Activated CD8-positive, alpha-beta memory T cell treated with anti-CD3 and anti-CD28 coated beads, Interleukin-2, amount 50 U/mL, for 4 hours (primary cell): ENCODE measurements around the gene RBPJL.
A peak's percentile ranks its signal among the peaks of the same experiment; 100 is the strongest.

Experiments used
- DNase-seq: peaks from one replicate; pipeline ENCODE4 v3.0.0-alpha.2; 2020

Gene RBPJL

DNA sequence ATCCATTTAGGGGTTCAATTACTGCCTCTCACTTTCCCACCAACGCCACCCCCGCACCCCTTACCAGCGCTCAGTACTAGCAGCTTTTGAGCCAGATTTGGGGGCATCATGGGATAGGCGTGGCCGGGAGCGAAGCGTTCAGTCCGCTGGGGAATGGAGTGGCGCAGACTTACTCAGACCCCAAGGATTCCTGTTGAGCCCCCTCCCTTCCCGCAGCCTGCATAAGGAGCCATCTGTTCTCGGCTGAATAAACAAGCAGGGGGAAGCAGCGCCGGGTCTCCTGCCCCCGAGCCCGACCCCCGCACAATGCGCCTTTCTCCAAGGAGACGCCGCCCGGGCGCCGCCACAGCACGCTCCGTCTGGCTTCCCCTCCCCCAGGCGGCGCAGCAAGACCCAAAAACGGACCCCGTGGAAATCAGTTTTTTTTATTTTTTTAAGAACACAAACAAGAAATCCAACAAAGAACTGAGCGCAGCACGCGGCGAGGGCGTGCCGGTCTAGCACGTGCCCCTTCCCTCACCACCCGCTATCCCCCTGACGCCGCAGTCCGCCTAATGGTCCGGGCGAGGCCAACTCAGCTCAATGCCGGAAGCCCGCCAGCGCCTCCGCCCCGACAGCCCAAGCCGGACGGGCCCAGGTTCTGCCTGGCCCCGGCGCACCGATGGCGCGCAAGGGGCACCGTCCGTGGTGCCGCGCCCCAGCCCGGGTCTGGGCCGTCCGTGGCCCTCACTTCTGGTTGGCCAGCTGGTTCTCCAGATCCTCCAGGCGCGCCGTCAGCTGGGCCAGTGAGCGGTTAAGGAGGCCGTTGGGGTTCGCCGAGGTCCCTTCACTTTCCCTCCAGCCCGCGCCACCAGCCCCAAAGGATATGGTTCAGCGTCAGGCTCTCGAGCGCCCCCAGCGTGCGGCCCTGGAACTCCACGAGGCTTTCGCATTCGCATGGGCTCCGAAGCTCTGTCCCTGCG lies 13.3 kb upstream of the RBPJL start:
- DNase-seq = peak; percentile 84

DNA sequence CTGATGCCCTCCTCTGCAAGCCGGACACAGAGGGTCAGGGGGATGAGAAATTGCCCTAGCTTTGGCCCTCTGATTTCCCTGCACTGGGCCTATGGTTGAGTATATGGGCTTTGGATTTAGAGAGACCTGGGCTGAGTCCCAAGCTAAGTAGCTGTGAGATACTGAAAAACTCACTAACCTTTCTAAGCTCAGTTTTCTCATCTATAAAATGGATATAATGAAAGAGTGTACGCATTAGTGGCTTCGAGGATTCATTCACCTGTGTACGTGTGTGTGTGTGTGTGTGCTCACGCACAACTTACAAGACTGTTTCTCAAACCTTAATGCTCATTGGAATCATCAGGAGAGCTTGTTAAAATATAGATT lies 12.7 kb upstream of the RBPJL start:
- DNase-seq = no peak

DNA sequence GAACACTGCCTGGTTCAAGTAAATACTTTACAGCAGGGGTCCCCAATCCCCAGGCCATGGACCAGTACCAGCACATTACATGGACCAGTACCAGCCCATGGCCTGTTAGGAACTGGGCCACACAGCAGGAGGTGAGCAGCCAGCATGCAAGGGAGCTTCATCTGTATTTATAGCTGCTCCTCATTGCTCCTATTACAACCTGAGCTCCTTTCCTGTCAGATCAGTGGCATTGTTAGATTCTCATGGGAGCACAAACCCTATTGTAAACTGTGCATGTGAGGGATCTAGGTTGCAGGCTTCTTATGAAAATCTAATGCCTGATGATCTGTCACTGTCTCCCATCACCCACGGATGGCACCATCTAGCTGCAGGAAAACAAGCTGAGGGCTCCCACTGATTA lies 12.0 kb upstream of the RBPJL start:
- DNase-seq = no peak

DNA sequence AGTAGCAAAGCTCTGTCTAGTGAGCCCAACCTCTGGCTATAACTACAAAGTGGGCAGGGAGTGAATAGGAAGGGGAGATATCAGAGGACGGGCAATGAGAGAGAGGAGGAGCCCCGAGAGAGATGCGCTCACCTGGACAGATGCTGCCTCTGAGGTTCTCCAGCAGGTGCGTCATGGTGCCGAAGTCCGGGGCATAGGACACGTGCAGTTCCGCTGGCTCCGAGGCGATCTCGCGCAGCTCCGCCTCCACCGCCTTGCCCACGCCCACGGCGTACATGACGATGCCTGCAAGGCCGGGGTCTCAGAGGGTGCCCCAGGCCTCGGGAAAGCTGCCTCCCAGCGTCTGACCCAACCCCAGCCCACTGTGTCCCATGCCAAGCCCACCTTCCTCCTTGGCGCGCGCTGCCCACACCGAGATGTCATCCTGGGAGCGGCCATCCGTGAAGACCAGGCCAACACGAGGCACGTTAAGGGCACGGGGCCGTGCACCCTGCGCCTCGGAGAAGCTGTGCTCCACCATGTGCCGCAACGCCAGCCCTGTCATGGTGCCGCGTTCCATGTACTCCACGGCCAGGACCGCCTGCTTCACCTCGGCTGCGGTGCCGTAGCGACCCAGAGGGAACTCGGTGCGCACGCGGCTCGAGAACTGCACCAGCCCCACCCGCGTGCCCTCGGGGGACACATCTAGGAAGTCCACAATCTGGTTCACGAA lies 8.7 kb upstream of the RBPJL start:
- DNase-seq = no peak

DNA sequence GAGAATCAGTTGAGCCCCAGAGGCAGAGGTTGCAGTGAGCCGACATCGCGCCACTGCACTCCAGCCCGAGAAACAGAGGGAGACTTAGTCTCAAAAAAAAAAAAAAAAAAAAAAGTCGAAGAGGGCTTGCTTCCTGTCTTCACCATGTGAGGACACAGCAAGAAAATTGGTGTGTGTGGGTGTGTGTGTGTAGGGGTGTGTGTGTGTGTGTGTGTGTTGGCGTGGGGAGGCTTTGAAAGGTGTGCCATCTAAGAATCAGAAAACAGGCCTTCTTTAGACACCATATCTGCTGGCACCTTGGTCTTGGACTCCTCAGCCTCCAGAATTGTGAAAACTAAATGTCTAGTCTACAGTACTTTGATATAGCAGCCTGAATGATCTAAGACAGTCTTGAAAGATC lies 6.9 kb upstream of the RBPJL start:
- DNase-seq = no peak

DNA sequence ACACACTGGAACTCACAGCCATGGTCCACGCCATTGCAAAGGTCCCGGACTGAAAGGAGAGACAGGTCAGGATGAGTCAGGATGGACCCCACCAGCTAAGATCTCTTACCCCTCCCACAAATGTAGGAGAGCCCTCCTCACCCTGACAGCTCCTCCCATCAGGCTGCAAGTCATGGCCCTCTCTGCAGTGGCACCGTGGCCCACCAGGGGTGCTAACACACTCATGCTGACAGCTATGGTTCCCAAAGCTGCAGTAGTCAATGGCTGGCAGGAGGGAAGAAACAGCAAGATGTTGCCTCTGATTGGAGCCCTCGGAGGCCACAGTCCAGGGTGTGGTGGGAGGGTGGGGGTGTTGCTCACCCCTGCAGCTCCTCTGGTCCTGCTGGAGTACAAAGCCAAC lies 5.7 kb upstream of the RBPJL start:
- no peak for DNase-seq

DNA sequence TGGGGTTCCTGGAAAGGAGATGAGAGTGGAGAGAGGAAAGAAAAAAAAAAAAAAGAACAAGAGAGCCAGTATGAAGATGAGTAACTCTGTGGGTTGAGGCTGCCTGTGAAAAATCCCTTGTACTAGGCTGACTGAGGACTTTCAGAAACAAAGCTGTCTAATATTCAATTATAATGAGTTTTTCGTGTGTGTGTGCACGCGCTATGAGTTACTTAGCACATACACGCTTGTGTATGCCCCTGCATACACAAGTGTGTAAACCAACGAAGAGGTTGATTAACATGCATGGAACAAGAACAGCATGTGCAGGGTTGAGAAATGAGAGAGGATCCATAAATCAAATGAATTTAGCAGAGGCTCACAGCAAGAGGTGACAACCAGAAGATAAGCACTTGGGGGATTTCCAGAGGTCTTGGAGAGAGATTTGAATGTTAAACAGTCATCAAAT lies 4.8 kb upstream of the RBPJL start:
- no peak for DNase-seq

DNA sequence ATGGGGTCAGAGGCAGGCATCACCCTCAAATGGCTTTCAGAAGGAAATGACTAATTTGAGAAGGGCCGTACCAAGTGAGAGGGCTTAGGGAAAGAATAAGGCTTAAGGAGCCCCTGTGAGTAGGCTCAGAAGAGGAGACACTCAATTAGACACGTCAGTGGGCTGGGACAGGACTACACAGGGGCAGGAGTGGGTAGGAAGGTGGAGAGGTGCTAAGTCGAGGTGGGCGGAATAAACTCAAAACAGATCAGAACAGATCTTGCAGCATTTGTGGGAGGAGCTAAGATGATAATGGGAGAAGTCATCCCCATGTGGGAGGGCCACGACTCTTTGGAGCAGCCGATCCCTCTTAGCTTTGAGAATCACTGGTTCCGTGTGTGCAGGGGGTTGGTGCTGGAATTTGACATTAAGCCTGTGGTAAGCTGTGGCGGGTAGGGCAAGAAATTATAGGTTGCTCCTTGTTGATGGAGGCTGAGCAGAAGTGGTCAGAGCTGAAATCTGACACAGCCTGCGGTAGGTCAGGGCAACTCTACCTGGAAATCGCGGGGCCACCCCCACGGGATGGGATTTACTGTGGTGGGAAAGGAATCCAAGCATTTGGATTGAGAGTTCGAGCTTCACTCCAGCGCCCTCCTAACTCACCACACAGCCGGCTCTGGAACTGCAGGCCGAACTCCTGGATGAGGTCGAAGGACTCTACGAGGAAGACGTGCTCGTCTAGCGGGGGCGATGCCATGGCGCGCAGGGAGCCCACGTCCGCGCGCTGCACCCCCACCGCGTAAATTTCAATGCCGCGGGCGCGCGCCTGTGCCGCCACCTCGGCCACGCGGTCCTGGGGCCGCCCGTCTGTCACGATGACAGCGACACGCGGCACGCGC lies 2.8 kb upstream of the RBPJL start:
- no peak for DNase-seq

DNA sequence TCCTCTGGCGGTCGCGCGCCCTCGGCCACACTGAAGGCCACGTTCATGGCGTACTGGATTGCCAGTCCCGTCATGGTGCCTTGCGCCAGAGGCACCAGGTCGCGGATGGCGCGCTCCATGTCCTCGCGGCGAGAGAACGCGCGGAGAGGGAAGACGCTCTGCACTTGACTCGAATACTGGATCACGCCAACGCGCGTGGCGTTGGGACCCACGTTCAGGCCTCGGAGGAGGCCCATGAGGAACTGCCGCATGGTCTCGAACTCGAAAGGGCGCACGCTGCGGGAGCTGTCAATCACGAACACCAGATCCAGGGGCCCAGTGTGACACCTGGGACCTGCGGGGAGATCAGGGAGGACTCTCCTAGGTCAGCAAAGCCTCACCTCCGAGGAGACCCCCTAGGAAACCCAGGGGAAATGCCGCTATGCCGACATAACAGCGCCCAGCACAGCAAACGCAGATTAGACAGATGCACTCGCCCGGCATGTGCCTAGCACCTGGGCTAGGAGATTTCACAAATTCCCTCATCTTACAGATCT lies 2.1 kb upstream of the RBPJL start:
- no peak for DNase-seq

DNA sequence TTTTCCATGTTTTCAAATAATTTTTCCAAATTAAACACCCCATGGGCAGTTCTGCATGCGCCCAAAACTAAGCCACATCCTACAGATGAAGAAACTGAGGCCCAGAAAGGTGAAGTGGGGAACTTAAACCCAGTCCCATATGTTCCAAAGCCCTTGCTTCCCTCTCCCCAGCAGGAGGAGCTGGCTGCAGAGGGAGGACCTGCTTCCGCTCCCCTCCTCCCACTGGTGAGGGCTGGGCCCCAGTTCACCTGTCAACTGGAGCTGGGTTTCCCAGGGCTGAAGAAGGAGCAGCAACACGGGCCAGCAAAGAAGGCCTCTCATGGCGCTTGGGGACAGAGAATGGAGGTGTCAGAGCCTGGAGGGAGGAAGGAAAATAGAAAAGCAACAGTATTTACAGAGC lies 1.4 kb upstream of the RBPJL start:
- no peak for DNase-seq

DNA sequence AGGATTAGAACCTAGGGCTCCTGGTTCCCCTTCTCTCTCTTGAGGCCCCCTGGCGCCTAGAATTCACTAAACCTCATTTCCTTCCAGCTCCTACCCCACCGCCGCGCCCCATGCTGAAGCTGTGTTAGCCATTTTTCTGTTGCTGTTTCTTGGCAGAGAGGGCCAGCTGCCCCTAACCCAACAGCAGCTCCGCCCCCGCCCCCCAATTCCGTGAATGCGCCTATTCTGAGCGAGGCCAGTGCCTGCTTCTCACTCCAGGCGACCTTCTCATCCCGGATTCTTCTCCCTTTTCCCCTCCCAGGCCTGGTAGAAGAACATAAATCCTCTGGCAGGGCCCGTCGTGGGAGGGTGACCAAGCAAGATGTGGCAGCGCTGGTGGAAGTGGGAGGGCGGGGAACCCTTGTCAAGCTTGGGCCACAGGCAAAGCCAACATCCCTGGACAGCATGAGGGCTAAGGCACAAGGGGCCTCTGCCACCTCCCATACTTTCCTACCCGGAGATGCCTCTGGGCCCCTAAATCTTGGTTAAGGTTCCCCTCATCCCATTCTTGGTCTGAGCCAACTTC lies 518 bp downstream of the RBPJL start:
- DNase-seq = no peak

DNA sequence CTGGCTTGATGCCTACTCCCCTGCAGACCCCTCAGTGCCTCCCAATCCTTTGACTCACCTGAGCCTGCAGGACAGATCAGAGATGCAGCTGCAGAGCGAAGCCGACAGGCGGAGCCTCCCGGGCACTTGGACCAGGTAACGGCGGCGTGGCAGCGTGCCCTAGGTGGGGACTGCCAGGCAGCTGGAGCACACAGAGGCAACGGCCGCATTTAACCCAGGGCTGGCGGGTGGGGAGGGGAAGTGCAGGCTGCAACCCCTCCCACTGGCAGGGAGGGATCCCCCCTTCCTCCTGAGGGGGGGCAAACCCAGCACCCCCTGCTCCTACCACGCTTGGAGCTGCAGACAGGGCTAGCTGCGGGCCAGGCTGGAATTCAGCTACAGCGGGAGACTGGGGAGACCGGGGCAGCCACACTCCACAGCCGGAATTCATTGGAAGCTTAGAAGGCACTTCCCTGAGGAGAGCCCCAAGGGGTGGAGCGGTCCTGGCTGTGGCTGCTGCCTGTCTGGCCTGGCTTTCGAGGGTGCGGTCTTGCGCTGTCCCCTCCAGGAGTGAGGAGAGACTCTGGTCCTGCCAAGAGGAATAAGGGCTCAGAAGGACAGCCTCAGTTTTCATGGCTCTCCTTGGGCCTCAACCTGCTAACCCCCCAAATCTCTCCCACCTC lies 1.6 kb downstream of the RBPJL start, which contains the start of gene MATN4:
MATN4 (minus strand) TSS at position 183 of the 662 bp plus-strand sequence. CDS start 2,717 bp downstream, outside the sequence.
- DNase-seq = no peak

DNA sequence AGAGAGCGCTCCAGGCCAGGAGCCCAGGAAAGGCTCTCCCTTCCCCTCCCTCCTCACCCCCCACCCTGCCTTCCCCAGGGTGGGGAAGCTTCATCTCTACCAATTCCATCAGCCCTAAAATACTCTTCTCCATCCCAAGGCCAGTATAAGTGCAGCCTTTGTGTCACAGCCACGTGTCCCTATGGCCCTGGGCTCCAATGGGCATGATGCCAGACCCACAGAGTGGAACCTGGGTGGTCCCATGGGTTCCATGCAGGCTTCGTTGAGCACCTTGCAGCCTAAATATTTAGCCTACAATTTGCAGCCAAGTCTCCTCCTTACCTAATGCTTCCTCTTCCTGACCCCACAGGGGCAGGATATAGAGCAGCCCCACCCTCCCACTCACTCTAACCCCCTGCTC lies 2.4 kb downstream of the RBPJL start:
- DNase-seq = no peak

DNA sequence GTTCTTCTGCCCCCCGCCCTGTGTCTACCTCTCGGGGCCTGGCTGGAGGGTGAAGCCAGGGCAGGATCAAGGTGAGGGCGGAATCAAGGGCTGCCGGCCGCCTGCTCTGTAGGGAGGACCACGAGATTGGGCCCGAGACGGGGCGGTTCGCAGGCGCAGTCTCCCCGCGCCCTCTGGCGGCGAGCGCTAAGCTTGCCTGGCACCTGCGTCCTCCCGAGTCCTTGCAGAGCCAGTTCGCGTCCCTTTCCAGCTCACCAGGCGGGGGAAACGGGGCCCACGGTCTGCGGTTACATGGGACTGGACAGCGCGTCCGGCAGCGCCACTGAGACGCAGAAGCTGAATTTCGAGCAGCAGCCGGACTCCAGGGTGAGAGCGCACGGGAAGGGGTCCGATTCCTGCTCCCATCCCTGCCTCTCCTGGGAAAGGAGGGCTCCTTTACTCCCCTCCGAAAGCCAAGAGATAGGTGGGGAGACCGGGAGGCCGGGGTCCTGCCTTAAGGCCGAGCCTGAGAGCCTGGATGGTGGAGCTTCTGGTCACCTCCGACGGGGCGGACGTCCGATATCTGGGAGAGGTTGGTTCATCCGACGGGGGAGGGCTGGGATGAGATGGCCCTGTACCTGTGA lies 5.1 kb downstream of the RBPJL start:
- peak; percentile 62 for DNase-seq

DNA sequence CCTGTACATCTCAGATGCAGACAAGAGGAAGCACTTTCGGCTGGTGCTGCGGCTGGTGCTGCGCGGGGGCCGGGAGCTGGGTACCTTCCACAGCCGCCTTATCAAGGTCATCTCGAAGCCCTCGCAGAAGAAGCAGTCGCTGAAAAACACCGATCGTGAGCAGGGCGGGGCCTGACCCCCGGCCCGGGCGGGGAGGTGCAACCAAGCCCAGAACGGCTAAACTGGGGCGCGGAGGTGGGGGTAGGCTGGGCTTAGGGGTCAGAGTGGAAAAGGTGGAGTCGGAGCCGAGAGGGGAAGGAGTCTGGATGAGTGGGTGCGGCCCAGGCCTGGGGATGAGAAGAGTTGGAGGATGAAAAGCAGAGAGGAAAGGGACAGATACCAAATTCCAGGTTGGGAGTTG lies 5.6 kb downstream of the RBPJL start:
- DNase-seq = no peak

DNA sequence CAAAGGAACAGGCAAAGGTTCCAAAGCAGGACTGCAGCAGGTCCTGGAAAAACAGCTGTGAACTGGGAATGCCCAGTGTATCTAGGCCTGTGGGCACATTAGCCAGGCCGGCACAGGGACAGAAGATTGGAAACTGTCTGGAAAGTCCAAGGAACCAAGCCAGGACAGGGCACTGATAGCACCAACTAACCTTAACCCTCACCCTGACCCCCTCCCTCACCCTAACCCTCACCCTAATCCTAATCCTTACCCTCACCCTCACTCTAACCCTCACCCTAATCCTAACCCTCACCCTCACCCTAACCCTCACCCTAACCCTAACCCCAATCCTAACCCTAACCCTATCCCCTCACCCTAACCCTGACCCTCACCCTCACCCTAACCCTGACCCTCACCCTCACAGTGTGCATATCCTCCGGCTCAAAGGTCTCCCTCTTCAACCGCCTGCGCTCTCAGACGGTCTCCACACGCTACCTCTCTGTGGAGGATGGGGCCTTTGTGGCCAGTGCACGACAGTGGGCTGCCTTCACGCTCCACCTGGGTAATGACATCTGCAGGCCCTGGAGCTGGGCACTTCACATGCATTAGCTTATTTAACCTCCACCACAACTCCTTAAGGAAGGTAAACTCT lies 6.5 kb downstream of the RBPJL start:
- no peak for DNase-seq

DNA sequence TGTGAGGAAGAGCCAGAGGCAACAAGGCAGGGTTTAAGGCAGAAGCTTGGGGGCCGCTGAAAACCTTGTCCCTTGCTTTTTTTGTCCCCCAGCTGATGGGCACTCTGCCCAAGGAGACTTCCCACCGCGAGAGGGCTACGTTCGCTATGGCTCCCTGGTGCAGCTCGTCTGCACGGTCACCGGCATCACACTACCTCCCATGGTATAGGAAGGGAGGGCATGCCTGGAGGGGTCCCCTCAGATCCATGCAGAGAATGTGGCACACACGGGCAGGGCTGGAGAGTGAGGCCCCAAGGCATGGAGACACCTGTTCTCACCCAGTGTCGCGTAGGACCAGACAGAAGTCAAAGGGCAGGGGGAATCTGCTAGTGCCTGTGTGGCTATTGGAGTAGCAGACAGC lies 7.3 kb downstream of the RBPJL start:
- DNase-seq = no peak

DNA sequence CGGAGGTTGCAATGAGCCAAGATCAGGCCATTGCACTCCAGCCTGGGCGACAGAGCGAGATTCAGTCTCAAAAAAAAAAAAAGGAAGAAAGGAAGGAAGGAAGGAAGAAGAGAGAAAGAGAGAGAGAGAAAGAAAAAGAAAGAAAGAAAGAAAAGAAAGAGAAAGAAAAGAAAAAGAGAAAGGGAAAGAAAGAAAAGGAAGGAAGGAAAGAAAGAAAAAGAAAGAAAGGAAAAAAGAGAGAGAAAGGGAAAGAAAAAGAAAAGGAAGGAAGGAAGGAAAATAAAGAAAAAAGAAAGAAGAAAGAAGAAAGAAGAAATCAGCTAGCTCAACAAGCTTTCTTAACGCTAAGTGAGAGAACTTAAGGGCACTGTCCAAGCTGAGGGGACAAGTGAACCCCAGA lies 9.0 kb downstream of the RBPJL start:
- no peak for DNase-seq

DNA sequence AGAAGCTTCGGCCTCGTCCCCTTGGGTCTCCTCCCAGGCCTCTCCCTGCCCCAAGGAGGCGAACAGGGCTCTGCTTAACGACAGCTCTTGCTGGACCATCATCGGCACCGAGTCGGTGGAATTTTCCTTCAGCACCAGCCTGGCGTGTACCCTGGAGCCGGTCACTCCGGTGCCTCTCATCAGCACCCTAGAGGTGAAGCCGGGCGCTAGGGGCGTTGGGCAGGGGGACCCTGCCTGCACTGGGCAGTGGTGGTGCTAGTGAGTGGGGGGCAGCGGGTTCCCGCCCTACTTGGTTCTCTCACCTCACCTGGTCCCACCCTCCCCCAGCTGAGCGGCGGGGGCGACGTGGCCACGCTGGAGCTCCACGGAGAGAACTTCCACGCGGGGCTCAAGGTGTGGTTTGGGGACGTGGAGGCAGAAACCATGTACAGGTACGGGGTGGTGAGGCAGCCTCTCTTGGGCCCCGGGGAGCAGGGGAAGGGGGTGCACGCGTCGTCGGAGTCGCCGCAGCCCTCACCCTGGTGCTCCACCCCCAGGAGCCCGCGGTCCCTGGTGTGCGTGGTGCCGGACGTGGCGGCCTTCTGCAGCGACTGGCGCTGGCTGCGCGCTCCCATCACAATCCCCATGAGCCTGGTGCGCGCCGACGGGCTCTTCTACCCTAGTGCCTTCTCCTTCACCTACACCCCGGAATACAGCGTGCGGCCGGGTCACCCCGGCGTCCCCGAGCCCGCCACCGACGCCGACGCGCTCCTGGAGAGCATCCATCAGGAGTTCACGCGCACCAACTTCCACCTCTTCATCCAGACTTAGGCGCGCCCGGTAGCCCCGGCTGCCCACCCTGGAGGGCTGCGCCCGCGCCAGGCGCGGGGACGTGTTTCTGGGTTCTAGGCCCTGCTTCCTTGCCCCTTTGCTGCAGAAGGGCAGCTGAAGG lies 9.8 kb downstream of the RBPJL start:
- DNase-seq = no peak

DNA sequence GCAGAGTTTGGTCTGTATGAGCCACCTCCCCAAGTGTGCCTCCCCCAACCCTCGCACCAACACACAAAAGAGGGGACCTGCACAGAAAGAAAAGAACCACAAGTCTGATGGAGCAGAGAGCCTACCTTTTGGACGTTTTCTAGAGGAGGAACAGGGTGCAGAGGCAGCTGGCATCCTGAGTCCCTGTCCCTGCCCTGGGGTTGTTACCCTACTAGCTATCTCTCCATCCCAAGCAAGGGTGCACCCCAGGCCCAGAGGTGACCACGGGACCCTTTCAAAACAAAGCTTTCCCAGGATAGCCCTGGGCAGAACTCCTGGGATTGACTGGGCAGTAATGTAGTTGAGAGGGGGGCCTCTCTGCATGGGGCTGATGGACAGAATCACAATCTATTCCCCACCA lies 11.2 kb downstream of the RBPJL start:
- no peak for DNase-seq
